GM10248 (cell line): ENCODE results near the gene TMEM178A.

Source experiments
- CTCF ChIA-PET: fragments of 300-600 bp; sonication (Branson Sonifier 250); formaldehyde crosslinking; extraction: SDS; loops from one replicate; lab custom pipeline; 2021; ENCODE audit warnings: antibody characterized with exemption; lab: Yijun Ruan, JAX
- POLR2A ChIA-PET: fragments of 350-650 bp; sonication (Branson Sonifier 250); formaldehyde crosslinking; extraction: SDS; loops from one replicate; lab custom pipeline; 2020; ENCODE audit warnings: antibody characterized with exemption; lab: Yijun Ruan, JAX
- DNase-seq: peaks from one replicate; pipeline ENCODE4 v3.0.0; 2012; ENCODE audit errors: extremely low spot score
- TF ChIP-seq, protein P1 (sequence below): IDR thresholded peaks from 2 replicates; pipeline ENCODE4 v1.5.1; 2012; ENCODE audit warnings: mild to moderate bottlenecking, low read depth; ENCODE audit errors: extremely low read depth, missing control alignments, control extremely low read depth

The TMEM178A gene

DNA sequence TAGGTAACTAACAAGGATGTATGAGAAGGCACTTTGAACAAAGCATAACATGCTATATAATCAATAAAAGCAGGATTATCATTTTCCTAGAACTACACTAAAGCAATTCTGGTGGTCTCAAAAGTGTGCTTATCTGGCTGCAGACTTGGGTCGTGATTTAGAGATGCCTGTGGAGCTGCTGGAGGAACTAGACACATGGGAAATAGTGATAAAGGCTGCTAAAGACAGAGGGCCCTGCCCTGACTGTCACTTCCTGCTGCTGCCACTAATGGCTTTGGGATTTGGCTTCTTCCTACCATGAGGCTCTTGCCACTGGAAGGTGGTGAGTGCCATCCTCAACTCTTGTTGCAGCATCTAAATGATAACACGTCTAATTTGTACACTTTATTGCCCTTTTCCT lies 22.5 kb downstream of the TMEM178A start:
- DNase-seq = no peak
- ChIA-PET CTCF (no interaction called here), POLR2A (no interaction called here)
- TF ChIP-seq, protein P1, sequence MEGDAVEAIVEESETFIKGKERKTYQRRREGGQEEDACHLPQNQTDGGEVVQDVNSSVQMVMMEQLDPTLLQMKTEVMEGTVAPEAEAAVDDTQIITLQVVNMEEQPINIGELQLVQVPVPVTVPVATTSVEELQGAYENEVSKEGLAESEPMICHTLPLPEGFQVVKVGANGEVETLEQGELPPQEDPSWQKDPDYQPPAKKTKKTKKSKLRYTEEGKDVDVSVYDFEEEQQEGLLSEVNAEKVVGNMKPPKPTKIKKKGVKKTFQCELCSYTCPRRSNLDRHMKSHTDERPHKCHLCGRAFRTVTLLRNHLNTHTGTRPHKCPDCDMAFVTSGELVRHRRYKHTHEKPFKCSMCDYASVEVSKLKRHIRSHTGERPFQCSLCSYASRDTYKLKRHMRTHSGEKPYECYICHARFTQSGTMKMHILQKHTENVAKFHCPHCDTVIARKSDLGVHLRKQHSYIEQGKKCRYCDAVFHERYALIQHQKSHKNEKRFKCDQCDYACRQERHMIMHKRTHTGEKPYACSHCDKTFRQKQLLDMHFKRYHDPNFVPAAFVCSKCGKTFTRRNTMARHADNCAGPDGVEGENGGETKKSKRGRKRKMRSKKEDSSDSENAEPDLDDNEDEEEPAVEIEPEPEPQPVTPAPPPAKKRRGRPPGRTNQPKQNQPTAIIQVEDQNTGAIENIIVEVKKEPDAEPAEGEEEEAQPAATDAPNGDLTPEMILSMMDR = no peak

DNA sequence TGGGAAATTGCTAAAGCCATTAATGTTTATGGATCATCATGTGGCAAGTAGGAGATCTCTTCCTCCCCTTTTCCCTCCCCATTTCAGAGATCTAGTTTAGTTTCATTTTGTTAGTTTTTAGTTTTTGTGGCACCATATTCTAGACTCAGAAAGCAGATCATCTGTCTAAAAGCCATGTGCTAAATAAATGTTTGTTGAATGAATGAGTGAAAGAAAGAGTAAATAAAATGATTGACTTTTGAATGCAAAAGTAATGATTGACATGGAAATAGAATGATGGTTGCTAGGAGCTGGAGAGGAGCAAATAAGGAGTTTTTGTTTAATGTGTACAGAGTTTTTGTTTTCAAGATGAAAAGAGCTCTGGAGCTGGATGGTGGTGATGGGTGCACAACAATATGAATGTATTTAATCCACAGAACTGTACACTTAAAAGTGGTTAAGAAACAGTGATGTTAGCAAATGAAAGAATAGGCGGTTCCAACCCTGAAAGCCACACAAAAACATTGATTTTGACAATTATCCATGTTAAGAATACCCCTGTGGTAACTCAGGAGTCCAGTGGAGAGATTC lies 23.6 kb downstream of the TMEM178A start:
- CTCF ChIA-PET = interaction anchor here (1.4 kb wide), 1 partner anchor 14 kb away, joined by 4 read pairs; no protein-coding TSS in a partner anchor
- TF ChIP-seq, protein P1 = no peak
- POLR2A ChIA-PET = no interaction called here
- DNase-seq = no peak

DNA sequence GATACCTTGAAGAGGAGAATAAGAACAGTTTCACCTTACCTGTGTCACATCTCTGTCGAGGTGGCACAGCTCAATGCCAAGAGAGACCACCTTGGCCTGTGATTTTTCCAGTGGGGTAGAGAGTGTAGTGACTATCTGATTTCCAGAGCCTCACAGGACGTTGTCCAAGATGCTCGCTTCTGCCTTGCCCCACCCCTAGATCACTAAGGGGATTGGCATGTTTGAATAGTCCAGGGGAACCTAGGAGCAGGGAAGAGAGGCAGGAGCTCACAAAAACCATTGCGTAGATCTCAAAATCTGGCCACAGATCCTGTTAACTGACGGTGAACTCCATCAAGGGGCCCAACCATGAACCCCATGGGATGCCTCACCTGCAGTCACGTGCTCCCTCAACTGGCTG lies 24.2 kb downstream of the TMEM178A start:
- POLR2A ChIA-PET = no interaction called here
- DNase-seq = no peak
- CTCF ChIA-PET = interaction anchor here (1.4 kb wide), 1 partner anchor 14 kb away, joined by 4 read pairs; no protein-coding TSS in a partner anchor
- TF ChIP-seq, protein P1 = no peak

DNA sequence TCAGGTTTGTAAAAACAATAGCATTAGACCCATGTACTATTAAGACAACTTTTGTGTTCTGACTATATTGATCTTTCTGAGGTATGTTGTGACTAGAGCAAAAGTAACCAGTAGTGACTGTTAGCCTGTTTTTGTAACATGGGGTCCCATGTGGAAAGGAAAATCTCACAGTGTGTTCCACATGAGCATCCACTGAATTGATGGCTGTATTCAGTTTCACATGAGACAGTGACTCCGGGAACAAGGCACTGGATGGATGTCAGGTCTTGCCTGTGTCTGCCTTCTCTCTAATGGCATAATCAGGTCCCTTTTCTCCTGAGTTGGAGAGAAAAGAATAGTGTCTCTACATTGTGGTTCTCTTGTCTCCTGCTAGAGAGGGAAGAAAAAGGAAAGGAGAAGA lies 27.5 kb downstream of the TMEM178A start:
- ChIA-PET CTCF (no interaction called here), POLR2A (no interaction called here)
- TF ChIP-seq, protein P1 = no peak
- no peak for DNase-seq

DNA sequence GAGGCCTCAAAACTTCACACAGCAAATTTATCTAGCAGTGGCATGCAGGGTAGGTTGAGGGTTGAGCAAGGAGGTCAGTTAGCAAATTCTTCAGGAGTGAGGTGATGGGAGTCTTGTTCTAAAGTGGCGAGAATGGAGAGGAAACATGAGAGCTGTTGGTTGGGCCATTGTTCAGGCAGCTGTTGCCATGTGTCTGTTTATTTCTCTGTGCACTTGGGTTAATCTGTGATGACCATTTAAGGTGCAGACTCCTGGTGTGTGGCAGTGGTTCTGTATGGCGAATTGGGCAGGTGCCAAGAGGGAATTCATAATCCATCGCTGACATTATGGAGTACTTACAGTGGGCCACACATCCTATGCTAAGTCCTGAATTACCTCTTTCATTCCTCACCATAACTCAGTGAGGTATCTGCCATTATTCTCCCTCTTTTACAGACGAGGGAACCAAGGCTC lies 30.4 kb downstream of the TMEM178A start:
- POLR2A ChIA-PET = no interaction called here
- TF ChIP-seq, protein P1 = no peak
- DNase-seq = no peak

DNA sequence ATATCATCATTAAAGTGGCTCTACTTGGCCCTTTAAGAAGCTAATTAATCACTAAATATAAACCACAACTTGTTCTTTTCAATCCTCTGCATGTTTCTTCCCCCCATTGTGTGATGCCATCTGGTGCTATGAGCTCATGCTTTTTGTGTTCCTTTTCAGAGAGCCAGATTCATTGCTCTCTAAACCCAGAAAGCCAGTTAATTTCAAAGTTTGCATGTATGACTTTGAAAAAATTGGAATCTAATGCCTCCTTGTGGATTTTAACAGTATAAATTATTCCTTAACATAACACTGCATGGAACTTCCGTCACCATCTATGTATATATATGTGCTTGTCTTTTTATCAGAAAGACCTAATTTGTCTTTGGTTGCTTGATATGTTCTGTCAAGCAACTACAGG lies 31.1 kb downstream of the TMEM178A start:
- POLR2A ChIA-PET = no interaction called here
- CTCF ChIA-PET = interaction anchor here (0.9 to 2.9 kb wide), 3 partner anchors 10 to 33 kb away, joined by 3 to 14 read pairs (median 4); no protein-coding TSS in a partner anchor
- TF ChIP-seq, protein P1 = no peak
- no peak for DNase-seq

More for the DNA sequence above, 30.4 kb downstream of the TMEM178A start:
- CTCF ChIA-PET = interaction anchor here (0.9 to 2.9 kb wide), 3 partner anchors 11 to 33 kb away, joined by 3 to 14 read pairs (median 4); no protein-coding TSS in a partner anchor
